ENCODE results near the gene GRIK2. TPM values are rescaled to one million over a fixed set of nuclear protein-coding genes. Genes with fewer than 3 reads are reported as not detected.

Gene GRIK2
- total and polyA plus RNA-seq, 9 donors, result 0.12 to 4.1 (median 0.89) TPM; not detected in 1

DNA sequence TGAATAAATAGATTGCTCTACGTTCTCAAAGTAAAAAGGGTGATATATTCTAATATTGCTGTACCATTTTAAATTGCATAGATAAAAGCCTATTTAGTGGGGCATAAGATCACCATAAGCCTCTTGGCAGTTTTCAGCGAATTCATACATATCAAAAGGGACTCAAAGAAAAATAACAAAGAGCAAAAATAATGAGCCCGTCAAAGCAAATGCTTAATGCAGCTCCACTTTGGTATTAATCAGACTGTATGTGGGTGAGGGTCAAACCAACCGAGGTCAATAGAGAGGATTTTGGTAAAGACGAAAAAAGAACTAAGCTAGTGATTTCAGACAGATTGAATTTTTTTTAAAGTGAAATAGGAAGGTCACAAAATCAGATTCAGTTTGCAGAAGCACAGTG is 598.8 kb downstream of the GRIK2 start:
- Histone ChIP-seq H3K27me3 (no peaks in the 10 kb centered on the region), H3K4me3 (no peak overlapping the region), H3K4me1 (ENCODE audit: insufficient read depth) (no peaks in the 10 kb centered on the region), H3K9me3 (no peaks in the 10 kb centered on the region), H3K27ac (no peak overlapping the region), H3K36me3 (no peaks in the 10 kb centered on the region)
- intact Hi-C loops (cut with DNase I), result no loop called here
- 53 to 65% (median 63%) methylated on average over 5 of the region's 5 CpGs for WGBS, 3 donors
- TF ChIP-seq, protein P1, sequence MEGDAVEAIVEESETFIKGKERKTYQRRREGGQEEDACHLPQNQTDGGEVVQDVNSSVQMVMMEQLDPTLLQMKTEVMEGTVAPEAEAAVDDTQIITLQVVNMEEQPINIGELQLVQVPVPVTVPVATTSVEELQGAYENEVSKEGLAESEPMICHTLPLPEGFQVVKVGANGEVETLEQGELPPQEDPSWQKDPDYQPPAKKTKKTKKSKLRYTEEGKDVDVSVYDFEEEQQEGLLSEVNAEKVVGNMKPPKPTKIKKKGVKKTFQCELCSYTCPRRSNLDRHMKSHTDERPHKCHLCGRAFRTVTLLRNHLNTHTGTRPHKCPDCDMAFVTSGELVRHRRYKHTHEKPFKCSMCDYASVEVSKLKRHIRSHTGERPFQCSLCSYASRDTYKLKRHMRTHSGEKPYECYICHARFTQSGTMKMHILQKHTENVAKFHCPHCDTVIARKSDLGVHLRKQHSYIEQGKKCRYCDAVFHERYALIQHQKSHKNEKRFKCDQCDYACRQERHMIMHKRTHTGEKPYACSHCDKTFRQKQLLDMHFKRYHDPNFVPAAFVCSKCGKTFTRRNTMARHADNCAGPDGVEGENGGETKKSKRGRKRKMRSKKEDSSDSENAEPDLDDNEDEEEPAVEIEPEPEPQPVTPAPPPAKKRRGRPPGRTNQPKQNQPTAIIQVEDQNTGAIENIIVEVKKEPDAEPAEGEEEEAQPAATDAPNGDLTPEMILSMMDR (IDR thresholded peaks at IDR 0.05), result no peak
- TF ChIP-seq EP300 (IDR thresholded peaks at IDR 0.05), result no peak
- TF ChIP-seq POLR2A (IDR thresholded peaks at IDR 0.05), result no peak
- no peak for DNase-seq

DNA sequence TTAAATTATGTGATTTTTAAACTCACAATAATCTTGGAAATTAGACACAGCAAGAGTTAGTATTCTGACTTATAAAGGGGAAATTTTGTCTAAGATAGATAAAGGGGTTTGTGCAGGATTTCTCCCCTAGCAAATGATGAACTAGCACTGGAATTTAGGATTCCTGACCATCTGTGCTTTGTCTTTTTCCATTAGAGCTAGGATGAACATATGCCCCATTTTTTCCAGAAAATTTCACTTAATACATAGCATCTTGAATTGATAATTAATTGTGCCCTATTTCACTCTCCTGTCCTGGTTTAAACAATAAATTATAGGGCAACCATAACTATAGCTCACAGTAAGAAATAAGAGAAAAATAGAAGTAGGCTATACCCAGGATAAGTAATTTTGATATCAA is 601.0 kb downstream of the GRIK2 start:
- DNase-seq, result no peak
- H3K36me3 ChIP-seq, result no peaks in the 10 kb centered on the region
- no peak overlapping the region for H3K27ac ChIP-seq
- intact Hi-C loops (cut with DNase I), result no loop called here
- no peaks in the 10 kb centered on the region for H3K9me3 ChIP-seq
- H3K27me3 ChIP-seq, result no peaks in the 10 kb centered on the region
- H3K4me1 ChIP-seq (ENCODE audit: insufficient read depth), result no peaks in the 10 kb centered on the region
- no peak overlapping the region for H3K4me3 ChIP-seq
- TF ChIP-seq EP300 (IDR thresholded peaks at IDR 0.05) (no peak), POLR2A (IDR thresholded peaks at IDR 0.05) (no peak)
- TF ChIP-seq, protein P1 (IDR thresholded peaks at IDR 0.05), result no peak

DNA sequence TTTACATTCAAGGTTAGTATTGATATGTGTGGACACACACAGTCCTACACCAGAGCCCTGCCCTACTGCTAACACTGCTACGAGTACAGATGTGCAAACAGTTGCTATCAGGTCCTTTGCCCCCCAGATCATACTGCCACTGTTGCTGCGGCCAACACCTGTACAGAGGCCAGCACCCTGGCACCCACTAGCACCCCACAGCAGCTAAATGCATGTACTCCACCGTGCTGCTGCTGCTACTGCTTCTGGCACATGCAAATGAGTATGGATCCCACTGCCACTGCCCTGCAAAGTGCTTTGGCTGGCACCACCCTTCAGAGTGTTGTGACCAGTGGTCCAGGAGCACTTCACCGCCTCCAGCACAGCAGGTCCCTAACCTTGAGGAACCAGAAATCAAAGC is 621.9 kb downstream of the GRIK2 start:
- Histone ChIP-seq H3K4me1 (ENCODE audit: insufficient read depth) (no peaks in the 10 kb centered on the region), H3K27me3 (no peaks in the 10 kb centered on the region), H3K36me3 (no peaks in the 10 kb centered on the region), H3K9me3 (no peaks in the 10 kb centered on the region), H3K27ac (no peak overlapping the region), H3K4me3 (no peak overlapping the region)
- 85 to 95% (median 86%) methylated on average over 4 of the region's 4 CpGs for WGBS, 3 donors
- TF ChIP-seq, protein P1 (IDR thresholded peaks at IDR 0.05), result no peak
- TF ChIP-seq POLR2A (IDR thresholded peaks at IDR 0.05) (no peak), EP300 (IDR thresholded peaks at IDR 0.05) (no peak)
- DNase-seq, result no peak
- intact Hi-C loops (cut with DNase I), result no loop called here

DNA sequence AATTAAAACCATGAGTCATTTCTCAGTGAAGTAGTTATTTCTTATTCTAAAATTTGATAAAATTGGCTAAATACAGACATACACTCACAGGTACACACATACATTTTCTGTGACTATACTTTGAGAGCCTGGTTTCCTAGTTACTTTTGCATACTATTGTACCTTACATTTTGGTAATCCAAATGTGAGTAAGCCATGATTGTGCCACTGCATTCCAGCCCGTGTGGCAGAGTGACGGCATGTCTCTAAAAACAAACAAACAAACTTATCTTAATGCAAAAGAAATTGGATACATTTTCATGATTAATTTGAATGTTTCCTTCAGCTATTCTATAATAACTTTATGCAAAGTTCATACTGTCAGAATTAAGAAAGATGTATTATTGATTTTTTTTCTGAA is 628.8 kb downstream of the GRIK2 start:
- no peaks in the 10 kb centered on the region for H3K9me3 ChIP-seq
- no peaks in the 10 kb centered on the region for H3K36me3 ChIP-seq
- no peak overlapping the region for H3K27ac ChIP-seq
- H3K27me3 ChIP-seq, result no peaks in the 10 kb centered on the region
- intact Hi-C loops (cut with DNase I), result no loop called here
- H3K4me1 ChIP-seq (ENCODE audit: insufficient read depth), result no peaks in the 10 kb centered on the region
- no peak for DNase-seq
- TF ChIP-seq EP300 (IDR thresholded peaks at IDR 0.05), result no peak
- TF ChIP-seq, protein P1 (IDR thresholded peaks at IDR 0.05), result no peak
- no peak for TF ChIP-seq POLR2A (IDR thresholded peaks at IDR 0.05)
- WGBS, 3 donors, result 84 to 88% (median 86%) methylated on average over 2 of the region's 2 CpGs
- no peak overlapping the region for H3K4me3 ChIP-seq

DNA sequence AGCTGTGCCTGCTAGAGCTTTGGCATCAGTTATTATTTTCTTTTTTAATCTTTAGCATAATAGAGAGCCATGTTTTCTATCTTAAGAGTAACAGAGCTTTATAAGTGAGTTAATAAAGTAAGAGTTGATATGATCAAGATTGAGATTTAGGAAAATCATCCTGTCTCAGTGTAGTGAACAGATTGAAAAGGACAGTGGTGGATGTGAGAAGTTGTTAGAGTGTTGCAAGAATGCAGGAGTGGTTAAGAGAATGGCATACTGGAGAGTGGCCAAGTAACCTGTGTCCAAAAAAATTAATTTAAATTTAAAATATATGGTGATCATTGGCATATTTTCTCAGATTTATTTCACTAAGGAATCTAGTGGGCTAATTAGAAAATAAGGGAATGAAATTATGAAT is 629.3 kb downstream of the GRIK2 start:
- no peak overlapping the region for H3K4me3 ChIP-seq
- no peaks in the 10 kb centered on the region for H3K9me3 ChIP-seq
- no peaks in the 10 kb centered on the region for H3K4me1 ChIP-seq (ENCODE audit: insufficient read depth)
- no peaks in the 10 kb centered on the region for H3K27me3 ChIP-seq
- no peaks in the 10 kb centered on the region for H3K36me3 ChIP-seq
- intact Hi-C loops (cut with DNase I), result no loop called here
- DNase-seq, result no peak
- TF ChIP-seq POLR2A (IDR thresholded peaks at IDR 0.05) (no peak), EP300 (IDR thresholded peaks at IDR 0.05) (no peak)
- TF ChIP-seq, protein P1 (IDR thresholded peaks at IDR 0.05), result no peak
- H3K27ac ChIP-seq, result no peak overlapping the region

All from ovary (tissue), 9 donors.